ENCODE results near the gene GPSM1. TPM values are rescaled to one million over a fixed set of nuclear protein-coding genes. Genes with fewer than 3 reads are reported as not detected.

Gene GPSM1, protein sequence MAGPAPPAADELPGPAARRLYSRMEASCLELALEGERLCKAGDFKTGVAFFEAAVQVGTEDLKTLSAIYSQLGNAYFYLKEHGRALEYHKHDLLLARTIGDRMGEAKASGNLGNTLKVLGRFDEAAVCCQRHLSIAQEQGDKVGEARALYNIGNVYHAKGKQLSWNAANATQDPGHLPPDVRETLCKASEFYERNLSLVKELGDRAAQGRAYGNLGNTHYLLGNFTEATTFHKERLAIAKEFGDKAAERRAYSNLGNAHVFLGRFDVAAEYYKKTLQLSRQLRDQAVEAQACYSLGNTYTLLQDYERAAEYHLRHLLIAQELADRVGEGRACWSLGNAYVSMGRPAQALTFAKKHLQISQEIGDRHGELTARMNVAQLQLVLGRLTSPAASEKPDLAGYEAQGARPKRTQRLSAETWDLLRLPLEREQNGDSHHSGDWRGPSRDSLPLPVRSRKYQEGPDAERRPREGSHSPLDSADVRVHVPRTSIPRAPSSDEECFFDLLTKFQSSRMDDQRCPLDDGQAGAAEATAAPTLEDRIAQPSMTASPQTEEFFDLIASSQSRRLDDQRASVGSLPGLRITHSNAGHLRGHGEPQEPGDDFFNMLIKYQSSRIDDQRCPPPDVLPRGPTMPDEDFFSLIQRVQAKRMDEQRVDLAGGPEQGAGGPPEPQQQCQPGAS
- total RNA-seq (10 to 100 TPM; 28.5 to 41.6 TPM), polyA plus RNA-seq (10 to 100 TPM; 12.6 to 16.8 TPM)
- long read RNA-seq, donor 1, transcript GPSM1-205 (14 exons, 3,633 nt): major isoform, 7 of 32 reads
- long read RNA-seq, donor 1, partial matches to known transcripts: 22 of 32 reads
- long read RNA-seq, donor 1, other reads (novel, unspliced or antisense): 0 of 32 reads
- long read RNA-seq, donor 2, partial matches to known transcripts: 0 of 4 reads
- long read RNA-seq, donor 2, other reads (novel, unspliced or antisense): 0 of 4 reads
- long read RNA-seq, donor 3, partial matches to known transcripts: 6 of 9 reads
- long read RNA-seq, donor 3, other reads (novel, unspliced or antisense): 0 of 9 reads
- long read RNA-seq, donor 4, partial matches to known transcripts: 0 of 2 reads
- long read RNA-seq, donor 4, other reads (novel, unspliced or antisense): 0 of 2 reads
- long read RNA-seq, donor 5, transcript GPSM1-201 (3 exons, 2,114 nt): major isoform, 9 of 20 reads
- long read RNA-seq, donor 5, partial matches to known transcripts: 5 of 20 reads
- long read RNA-seq, donor 5, other reads (novel, unspliced or antisense): 0 of 20 reads

DNA sequence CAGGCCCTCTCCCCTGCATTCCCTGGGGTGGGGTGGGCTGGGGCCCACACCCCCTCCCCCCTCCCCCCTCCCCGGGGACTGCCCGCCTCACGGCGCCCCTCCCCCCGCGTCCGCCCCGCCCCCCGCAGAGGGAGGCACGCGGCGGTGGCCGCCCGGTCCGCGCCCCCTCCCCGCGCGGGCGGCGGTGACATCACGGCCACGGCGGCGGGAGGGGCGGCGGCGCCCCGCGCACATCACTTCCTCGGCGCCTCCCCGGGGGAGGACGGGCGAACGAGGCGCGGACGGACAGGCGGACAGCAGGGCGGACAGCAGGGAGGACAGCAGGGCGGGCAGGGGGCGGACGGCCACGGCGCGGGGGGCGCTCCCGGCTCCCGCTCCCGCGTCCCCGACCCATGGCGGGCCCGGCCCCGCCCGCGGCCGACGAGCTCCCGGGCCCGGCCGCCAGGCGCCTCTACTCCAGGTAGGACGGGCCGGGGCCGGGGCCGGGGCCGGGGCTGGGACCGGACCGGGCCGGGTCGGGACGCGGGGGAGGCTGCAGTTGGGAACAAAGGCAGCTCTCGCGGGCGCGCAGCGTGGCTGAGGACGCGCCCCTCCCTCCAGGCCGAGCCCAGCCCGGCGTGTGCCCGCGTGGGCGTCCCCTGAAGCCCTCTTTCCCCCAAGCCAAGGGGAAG lies at the start of gene GPSM1:
TSS of gene GPSM1 (plus strand) at position 236 of the 671 bp plus-strand sequence. CDS start at position 393, 157 bp downstream.
- Histone ChIP-seq H3K36me3 (ENCODE audit: control insufficient read depth in 4 of 4, insufficient read depth in 4 of 4, low read length in 4 of 4) (peaks cover 0 to 4% (median 1%) of the 10 kb centered on the region in 4 donors), H3K9ac (ENCODE audit: insufficient read depth in 1 of 2, low read length in 2 of 2) (peak within 1 kb of the TSS; percentile 46 to 76), H3K4me3 (peak within 1 kb of the TSS; percentile 63), H3K27me3 (ENCODE audit: control insufficient read depth in 3 of 3, insufficient read depth in 3 of 3, low read length in 2 of 3) (no peaks in the 10 kb centered on the region), H3K4me1 (ENCODE audit: control insufficient read depth in 5 of 5, insufficient read depth in 5 of 5, low read length in 5 of 5) (peaks cover 10 to 59% (median 28%) of the 10 kb centered on the region in 5 donors), H3K27ac (ENCODE audit: low read depth in 1 of 2, low read length in 1 of 2) (peak within 1 kb of the TSS; percentile 67 to 87), H3K9me3 (ENCODE audit: control insufficient read depth in 4 of 4, insufficient read depth in 3 of 4, low read length in 3 of 4) (no peaks in the 10 kb centered on the region)
- peak; percentile 71 to 85 (median 77) for DNase-seq
- peak; percentile 9 for ATAC-seq (ENCODE audit: insufficient read depth, low FRiP score)
- WGBS, 2 donors: 0 to 1% methylated on average over 25 to 80 of the region's 88 CpGs
- TF ChIP-seq, protein P1, sequence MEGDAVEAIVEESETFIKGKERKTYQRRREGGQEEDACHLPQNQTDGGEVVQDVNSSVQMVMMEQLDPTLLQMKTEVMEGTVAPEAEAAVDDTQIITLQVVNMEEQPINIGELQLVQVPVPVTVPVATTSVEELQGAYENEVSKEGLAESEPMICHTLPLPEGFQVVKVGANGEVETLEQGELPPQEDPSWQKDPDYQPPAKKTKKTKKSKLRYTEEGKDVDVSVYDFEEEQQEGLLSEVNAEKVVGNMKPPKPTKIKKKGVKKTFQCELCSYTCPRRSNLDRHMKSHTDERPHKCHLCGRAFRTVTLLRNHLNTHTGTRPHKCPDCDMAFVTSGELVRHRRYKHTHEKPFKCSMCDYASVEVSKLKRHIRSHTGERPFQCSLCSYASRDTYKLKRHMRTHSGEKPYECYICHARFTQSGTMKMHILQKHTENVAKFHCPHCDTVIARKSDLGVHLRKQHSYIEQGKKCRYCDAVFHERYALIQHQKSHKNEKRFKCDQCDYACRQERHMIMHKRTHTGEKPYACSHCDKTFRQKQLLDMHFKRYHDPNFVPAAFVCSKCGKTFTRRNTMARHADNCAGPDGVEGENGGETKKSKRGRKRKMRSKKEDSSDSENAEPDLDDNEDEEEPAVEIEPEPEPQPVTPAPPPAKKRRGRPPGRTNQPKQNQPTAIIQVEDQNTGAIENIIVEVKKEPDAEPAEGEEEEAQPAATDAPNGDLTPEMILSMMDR (IDR thresholded peaks at IDR 0.05; ENCODE audit: control extremely low read depth, extremely low read depth): no peak

DNA sequence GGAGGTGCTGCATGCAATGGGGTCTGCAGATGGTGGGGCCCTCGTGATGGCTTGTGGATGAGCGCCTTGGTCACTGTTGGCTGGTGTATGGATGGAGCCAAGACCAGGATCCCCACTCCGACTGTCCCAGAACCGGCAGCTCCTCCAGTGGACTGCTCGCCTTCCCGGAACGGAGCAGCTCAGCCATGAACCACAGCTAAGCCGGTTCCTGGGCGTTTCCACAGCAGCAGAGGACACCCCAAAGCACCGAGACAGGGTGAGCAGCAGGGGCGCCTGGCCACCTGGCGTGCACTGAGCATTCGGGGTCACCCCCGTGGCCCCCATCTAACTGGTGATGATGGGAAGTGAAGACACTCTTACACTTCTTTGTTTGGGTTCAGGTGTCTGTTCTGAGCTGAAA lies 49.6 kb upstream of the GPSM1 start:
- 88 to 91% methylated on average over 14 of the region's 14 CpGs for WGBS, 2 donors
- Histone ChIP-seq H3K4me1 (ENCODE audit: control insufficient read depth in 5 of 5, insufficient read depth in 5 of 5, low read length in 5 of 5) (peaks cover 0 to 4% (median 0%) of the 10 kb centered on the region in 5 donors), H3K27me3 (ENCODE audit: control insufficient read depth in 3 of 3, insufficient read depth in 3 of 3, low read length in 2 of 3) (peaks cover 0 to 7% (median 2%) of the 10 kb centered on the region in 3 donors), H3K9ac (ENCODE audit: insufficient read depth in 1 of 2, low read length in 2 of 2) (no peak overlapping the region), H3K36me3 (ENCODE audit: control insufficient read depth in 4 of 4, insufficient read depth in 4 of 4, low read length in 4 of 4) (no peaks in the 10 kb centered on the region), H3K4me3 (no peak overlapping the region), H3K9me3 (ENCODE audit: control insufficient read depth in 4 of 4, insufficient read depth in 3 of 4, low read length in 3 of 4) (peaks cover 0 to 8% (median 0%) of the 10 kb centered on the region in 4 donors), H3K27ac (ENCODE audit: low read depth in 1 of 2, low read length in 1 of 2) (no peak overlapping the region)
- TF ChIP-seq, protein P1 (IDR thresholded peaks at IDR 0.05; ENCODE audit: control extremely low read depth, extremely low read depth): no peak
- DNase-seq: no peak
- no peak for ATAC-seq (ENCODE audit: insufficient read depth, low FRiP score)

DNA sequence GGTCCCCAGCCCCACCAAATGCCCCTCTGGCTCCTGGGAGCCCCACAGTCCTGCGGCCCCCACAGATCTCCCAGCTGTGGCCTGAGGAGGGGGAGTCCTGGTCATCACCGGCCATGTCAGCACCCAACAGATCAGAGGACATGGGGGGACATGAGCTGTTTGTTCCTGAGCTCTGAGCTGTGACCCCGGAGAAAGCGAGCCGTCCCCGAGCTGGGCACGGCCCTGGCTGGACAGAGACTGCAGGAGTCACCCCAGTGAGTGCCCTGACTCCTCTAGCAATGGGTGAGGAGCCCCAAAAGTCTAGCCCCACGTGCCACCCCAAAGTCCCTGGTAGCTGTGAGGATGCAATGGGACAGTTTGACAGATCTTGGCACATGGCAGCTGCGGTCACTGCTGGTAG lies 49.1 kb upstream of the GPSM1 start:
- Histone ChIP-seq H3K4me1 (ENCODE audit: control insufficient read depth in 5 of 5, insufficient read depth in 5 of 5, low read length in 5 of 5) (peaks cover 0 to 4% (median 0%) of the 10 kb centered on the region in 5 donors), H3K4me3 (no peak overlapping the region), H3K36me3 (ENCODE audit: control insufficient read depth in 4 of 4, insufficient read depth in 4 of 4, low read length in 4 of 4) (no peaks in the 10 kb centered on the region), H3K9me3 (ENCODE audit: control insufficient read depth in 4 of 4, insufficient read depth in 3 of 4, low read length in 3 of 4) (peaks cover 0 to 8% (median 0%) of the 10 kb centered on the region in 4 donors), H3K27ac (ENCODE audit: low read depth in 1 of 2, low read length in 1 of 2) (no peak overlapping the region), H3K9ac (ENCODE audit: insufficient read depth in 1 of 2, low read length in 2 of 2) (no peak overlapping the region), H3K27me3 (ENCODE audit: control insufficient read depth in 3 of 3, insufficient read depth in 3 of 3, low read length in 2 of 3) (peaks cover 0 to 7% (median 2%) of the 10 kb centered on the region in 3 donors)
- TF ChIP-seq, protein P1 (IDR thresholded peaks at IDR 0.05; ENCODE audit: control extremely low read depth, extremely low read depth): no peak
- DNase-seq: no peak
- 82 to 90% methylated on average over 9 of the region's 9 CpGs for WGBS, 2 donors
- ATAC-seq (ENCODE audit: insufficient read depth, low FRiP score): no peak
